ENCODE measurements around the gene ASMT. TPM values are rescaled to one million over a fixed set of nuclear protein-coding genes. Genes with fewer than 3 reads are reported as not detected.

ASMT gene
- total RNA-seq, 2 donors from 2014 or later: 0.27 TPM; not detected in 1

DNA sequence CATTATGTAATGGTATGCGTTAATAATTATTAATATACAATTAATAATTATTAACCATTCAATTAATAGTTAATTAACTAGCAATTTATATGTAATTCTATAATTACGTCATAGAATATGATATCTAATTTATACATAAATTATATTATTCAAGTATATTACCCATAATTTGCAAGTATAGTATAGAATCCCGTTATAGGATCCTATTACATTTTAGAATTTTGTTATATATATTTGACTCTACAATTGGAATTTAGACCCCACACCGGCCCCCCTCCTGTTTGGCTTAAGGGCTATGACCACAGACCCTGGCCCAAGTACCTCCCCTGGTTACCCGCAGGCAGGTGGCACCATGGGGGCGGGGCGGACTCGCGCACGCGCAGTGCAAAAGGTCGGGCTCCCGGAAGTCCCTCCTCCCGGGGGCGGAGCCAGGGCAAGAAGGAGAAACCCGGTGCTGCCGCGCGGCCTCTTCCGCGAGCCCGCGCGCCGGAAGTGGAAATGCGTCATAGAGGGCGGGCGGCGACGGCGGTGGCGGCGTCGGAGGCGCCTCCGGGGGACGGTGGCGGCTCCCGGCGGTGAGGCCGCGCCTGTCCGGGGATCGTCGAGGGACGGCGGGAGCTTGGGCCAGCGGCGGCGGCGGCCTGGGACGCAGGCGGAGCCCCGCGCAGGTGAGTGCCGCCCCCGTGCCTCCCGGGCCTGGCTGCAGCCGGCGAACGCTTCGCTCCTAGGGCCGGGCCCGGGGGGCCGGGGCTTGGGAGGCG lies 23.6 kb upstream of the ASMT start, which contains the start of gene AKAP17A:
TSS of gene AKAP17A (plus strand) at position 503 of the 761 bp plus-strand sequence. CDS start 1,859 bp downstream, outside the sequence.
- Histone ChIP-seq H3K4me3 (peak within 1 kb of the TSS; percentile 80), H3K9me3 (no peaks in the 10 kb centered on the region), H3K27ac (peak within 1 kb of the TSS; percentile 37), H3K36me3 (peaks cover 16% of the 10 kb centered on the region), H3K27me3 (no peaks in the 10 kb centered on the region), H3K9ac (ENCODE audit: low read depth in 2 of 2, low read length in 2 of 2) (peak within 1 kb of the TSS; percentile 92 to 98), H3K4me1 (peaks cover 7% of the 10 kb centered on the region)
- peak; percentile 98 for DNase-seq
- intact Hi-C loops (cut with DNase I): loop anchor here (5.0 to 10.0 kb wide), 2 partner anchors 134 to 196 kb away; partner anchors contain the start of gene SLC25A6
- TF ChIP-seq, protein P1, sequence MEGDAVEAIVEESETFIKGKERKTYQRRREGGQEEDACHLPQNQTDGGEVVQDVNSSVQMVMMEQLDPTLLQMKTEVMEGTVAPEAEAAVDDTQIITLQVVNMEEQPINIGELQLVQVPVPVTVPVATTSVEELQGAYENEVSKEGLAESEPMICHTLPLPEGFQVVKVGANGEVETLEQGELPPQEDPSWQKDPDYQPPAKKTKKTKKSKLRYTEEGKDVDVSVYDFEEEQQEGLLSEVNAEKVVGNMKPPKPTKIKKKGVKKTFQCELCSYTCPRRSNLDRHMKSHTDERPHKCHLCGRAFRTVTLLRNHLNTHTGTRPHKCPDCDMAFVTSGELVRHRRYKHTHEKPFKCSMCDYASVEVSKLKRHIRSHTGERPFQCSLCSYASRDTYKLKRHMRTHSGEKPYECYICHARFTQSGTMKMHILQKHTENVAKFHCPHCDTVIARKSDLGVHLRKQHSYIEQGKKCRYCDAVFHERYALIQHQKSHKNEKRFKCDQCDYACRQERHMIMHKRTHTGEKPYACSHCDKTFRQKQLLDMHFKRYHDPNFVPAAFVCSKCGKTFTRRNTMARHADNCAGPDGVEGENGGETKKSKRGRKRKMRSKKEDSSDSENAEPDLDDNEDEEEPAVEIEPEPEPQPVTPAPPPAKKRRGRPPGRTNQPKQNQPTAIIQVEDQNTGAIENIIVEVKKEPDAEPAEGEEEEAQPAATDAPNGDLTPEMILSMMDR (IDR thresholded peaks at IDR 0.05): no peak

DNA sequence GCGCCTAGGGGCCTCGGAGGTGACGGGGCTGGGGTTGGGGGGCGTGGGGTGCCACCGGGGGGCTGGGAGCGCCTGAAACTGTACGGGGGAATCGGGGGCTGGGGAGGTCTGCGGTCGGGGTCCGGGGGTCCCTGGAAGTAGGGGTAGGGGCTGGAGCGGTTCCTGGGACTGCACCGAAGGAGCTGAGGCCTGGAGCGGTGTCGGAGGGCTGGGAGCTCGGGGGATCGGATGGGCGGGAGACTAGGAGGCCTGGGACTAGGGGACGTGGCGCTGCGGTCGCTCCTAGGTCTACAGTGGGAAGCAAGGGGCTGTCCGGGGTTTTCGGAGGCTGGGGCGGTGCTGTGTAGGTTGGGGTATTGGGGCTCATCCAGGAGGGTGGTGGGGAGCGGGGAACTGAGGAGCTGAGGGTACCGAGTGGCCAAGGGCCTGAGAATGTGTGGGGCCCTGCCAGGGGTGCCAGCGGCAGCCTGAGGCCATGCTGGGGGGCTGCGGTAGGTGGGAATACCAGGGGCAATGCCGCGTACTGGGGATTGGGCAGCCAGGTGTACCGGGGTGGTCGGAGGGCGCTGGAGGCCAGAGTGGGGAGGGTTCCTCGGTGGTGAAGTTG lies 22.9 kb upstream of the ASMT start:
- DNase-seq: peak; percentile 35
- Histone ChIP-seq H3K27me3 (no peaks in the 10 kb centered on the region), H3K4me1 (peaks cover 7% of the 10 kb centered on the region), H3K27ac (peak overlapping the region; percentile 37), H3K9me3 (no peaks in the 10 kb centered on the region), H3K9ac (ENCODE audit: low read depth in 2 of 2, low read length in 2 of 2) (peak overlapping the region; percentile 92 to 98), H3K36me3 (peaks cover 16% of the 10 kb centered on the region), H3K4me3 (peak overlapping the region; percentile 80)
- TF ChIP-seq, protein P1 (IDR thresholded peaks at IDR 0.05): no peak
- intact Hi-C loops (cut with DNase I): loop anchor here (5.0 to 10.0 kb wide), 2 partner anchors 135 to 197 kb away; partner anchors contain the start of gene SLC25A6

DNA sequence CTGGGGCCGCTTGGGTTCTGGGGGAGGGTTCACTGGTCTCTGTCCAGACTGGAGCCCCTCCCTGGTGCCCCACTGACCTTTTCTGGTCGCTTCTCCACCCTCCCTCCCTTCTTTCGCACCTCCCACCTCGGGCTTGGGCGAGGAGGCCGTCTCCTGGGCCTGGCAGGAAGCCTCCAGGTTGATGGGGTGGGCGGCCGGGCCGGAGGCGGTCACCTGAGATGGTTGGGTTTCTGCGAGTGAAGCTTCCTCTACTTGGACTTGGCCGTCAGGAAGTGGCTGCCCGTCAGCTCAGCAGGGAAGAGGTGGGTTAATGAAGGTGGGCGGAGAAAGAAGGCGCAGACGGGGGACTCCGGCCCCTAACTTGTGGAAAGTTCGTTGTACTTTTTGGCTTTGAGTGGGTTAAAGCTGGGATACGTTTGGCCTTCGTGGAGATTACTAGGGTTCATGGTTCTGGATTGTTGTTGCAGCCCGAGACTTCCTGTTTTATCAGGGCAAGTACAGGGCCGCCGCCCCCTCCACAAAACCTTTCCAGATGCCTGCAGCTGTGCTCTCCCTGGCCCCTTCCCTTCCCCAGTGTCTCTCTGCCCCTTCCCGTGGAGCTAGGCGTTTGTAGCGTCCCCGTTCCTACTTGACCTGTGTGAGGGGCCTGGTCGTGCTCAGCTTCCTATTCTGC lies 22.3 kb upstream of the ASMT start:
- peak overlapping the region; percentile 80 for H3K4me3 ChIP-seq
- peaks cover 7% of the 10 kb centered on the region for H3K4me1 ChIP-seq
- peak; percentile 43 for DNase-seq
- no peaks in the 10 kb centered on the region for H3K9me3 ChIP-seq
- TF ChIP-seq, protein P1 (IDR thresholded peaks at IDR 0.05): no peak
- H3K36me3 ChIP-seq: peaks cover 16% of the 10 kb centered on the region
- peak overlapping the region; percentile 37 for H3K27ac ChIP-seq
- H3K9ac ChIP-seq (ENCODE audit: low read depth in 2 of 2, low read length in 2 of 2): peak overlapping the region; percentile 92 to 98
- no peaks in the 10 kb centered on the region for H3K27me3 ChIP-seq
- intact Hi-C loops (cut with DNase I): loop anchor here (5.0 to 10.0 kb wide), 2 partner anchors 135 to 198 kb away; partner anchors contain the start of gene SLC25A6

DNA sequence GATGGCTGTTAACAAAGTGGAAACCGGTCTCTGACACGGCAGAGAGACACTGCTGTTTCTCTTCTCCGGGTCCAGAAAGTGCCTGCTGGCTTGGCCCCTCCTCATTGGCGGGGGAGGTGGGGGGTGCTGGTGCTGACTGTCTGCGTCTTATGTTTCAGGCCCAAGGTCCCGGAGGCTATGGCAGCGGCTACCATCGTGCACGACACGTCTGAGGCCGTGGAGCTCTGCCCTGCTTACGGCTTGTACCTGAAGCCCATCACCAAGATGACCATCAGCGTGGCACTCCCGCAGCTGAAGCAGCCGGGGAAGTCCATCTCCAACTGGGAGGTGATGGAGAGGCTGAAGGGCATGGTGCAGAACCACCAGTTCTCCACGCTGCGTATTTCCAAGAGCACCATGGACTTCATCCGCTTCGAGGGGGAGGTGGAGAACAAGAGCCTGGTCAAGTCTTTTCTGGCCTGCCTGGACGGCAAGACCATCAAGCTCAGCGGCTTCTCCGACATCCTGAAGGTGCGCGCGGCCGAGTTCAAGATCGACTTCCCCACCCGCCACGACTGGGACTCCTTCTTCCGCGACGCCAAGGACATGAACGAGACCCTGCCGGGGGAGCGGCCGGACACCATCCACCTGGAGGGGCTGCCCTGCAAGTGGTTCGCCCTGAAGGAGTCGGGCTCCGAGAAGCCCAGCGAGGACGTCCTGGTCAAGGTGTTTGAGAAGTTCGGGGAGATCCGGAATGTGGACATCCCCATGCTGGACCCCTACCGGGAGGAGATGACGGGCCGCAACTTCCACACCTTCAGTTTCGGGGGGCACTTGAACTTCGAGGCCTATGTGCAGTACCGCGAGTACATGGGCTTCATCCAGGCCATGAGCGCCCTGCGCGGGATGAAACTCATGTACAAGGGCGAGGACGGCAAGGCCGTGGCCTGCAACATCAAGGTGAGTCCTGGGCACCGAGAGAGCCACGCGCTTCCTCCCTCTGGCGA lies 21.3 kb upstream of the ASMT start:
- Histone ChIP-seq H3K36me3 (peaks cover 16% of the 10 kb centered on the region), H3K4me3 (peak overlapping the region; percentile 80), H3K27ac (no peak overlapping the region), H3K4me1 (peaks cover 7% of the 10 kb centered on the region), H3K27me3 (no peaks in the 10 kb centered on the region), H3K9ac (ENCODE audit: low read depth in 2 of 2, low read length in 2 of 2) (peak overlapping the region; percentile 92 to 98), H3K9me3 (no peaks in the 10 kb centered on the region)
- intact Hi-C loops (cut with DNase I): loop anchor here (5.0 to 10.0 kb wide), 2 partner anchors 136 to 199 kb away; partner anchors contain the start of gene SLC25A6
- no peak for DNase-seq
- TF ChIP-seq, protein P1 (IDR thresholded peaks at IDR 0.05): no peak
